ENCODE results near the gene AKIRIN1.
"Not testable (repeated sequence)": the region's sequence is repeated elsewhere in the genome, so short reads cannot be mapped to it uniquely, and the experiment has no call there.

Gene AKIRIN1, protein sequence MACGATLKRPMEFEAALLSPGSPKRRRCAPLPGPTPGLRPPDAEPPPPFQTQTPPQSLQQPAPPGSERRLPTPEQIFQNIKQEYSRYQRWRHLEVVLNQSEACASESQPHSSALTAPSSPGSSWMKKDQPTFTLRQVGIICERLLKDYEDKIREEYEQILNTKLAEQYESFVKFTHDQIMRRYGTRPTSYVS

DNA sequence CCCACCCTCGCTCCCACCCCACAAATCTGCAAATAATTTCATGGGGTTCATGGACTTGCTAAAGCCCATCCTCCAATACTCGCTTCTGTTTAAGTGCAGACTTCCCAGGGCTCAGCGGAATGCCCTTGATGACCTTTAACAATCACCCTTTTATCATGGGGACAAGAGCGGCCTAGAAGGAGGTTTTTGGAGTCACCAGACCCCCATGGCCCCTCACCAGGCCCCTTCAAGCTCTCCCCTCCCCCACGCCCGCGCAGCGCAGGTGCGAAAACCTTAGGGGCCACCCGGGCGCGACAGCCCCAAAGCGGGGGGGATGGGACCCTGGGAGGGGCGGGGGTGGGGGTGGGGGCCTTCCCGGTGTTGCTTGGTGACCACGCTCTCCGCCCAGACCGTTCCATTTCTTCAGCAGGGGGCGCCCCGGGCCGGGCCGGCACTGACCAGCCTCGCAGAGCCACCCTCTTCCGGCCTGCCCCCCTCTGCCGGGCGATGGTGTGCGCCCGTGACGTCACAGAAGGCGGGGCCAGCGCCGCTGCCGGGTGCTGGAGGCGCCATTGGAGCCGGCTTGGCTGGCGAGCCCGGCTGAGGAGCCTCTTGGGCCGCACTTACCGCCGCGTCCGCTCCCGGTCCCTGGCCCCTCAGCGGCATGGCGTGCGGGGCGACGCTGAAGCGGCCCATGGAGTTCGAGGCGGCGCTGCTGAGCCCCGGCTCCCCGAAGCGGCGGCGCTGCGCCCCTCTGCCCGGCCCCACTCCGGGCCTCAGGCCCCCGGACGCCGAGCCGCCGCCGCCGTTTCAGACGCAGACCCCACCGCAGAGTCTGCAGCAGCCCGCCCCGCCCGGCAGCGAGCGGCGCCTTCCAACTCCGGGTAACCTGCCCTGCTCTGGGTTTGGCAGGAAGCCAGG is at the start of gene AKIRIN1:
Gene AKIRIN1 (plus strand): TSS at position 539 of the 900 bp plus-strand sequence. CDS start 105 bp downstream, at position 644.
- peak; percentile 95 to 99 for DNase-seq (ENCODE audit: extremely low read depth in 1 of 2, low read depth in 1 of 2)

DNA sequence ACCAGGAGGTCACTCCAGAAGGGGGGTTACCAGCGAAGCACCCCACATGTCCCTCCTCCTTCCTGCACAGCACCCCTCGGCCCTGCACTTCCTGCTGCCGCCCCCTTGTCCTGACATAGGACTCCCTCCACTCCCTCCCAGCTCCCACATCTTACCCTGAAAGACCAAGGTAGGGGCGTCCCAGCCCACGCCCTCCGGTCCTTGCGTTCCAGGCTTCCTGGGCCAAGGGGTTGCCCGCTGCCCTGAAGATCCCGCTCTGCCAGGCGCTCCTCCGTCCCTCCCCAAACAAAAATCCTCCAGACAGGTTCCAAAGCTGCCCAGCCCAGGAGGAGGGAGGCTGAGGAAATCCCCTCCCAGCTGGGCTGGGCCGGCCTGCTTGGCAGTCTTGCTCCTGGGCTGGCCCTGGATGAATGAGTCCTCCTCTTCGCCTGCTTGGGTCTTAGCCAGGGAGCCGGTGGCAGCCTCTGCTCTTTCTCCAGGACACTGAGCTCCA is 49.5 kb upstream of the AKIRIN1 start, which contains the start of gene RHBDL2:
Gene RHBDL2 (minus strand): TSS at position 304 of the 493 bp plus-strand sequence. CDS start 22,618 bp downstream, outside the sequence.
- DNase-seq (ENCODE audit: extremely low read depth in 1 of 2, low read depth in 1 of 2) = no peak

DNA sequence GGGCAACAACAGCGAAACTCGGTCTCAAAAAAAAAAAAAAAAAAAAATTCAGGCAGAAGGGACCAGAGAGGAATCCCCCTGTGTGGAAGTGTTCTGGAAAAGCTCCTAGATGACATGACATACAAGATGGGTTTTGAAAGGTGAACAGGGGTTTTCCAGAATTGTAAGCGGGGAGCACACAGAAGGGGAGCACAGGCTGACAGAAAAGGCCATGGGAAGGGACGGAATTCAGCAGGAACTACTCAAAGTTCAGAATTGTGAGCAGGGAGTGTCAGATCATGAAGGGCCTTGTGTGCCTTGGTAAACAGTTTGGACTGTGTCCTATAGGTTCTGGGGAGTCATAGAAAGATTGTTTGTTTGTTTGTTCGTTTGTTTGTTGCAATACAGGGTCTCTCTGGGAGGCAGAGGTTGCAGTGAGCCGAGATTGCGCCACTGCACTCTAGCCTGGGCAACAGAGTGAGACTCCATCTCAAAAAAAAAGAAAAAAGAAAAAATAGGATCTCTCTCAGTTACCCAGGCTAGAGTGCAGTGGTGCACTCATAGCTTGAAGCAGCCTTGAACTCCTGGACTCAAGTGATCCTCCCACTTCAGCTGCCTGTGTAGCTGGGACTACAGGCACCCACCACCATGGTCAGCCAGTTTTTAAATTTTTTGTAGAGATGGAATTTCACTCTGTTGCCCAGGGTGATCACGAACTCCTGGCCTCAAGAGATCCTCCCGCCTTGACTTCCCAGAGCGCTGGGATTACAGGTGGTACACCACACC is 48.2 kb upstream of the AKIRIN1 start:
- DNase-seq (ENCODE audit: extremely low read depth in 1 of 2, low read depth in 1 of 2) = no peak

DNA sequence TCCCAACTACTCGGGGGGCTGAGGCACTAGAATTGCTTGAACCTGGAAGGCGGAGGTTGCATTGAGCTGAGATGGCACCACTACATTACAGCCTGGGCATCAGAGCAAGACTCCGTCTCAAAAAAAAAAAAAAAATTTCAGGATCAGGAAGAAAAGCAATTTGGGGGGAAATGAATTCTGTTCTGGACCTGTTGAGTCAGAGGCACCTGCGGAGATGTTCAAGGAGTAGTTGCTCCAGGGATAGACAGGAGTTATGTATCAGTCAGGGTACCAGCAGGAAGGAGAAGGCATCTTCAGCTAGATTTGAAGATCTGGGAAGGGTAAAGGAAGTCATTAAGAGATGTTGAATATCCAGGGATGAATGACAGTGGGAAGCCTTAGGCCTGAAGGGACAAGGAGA is 46.5 kb upstream of the AKIRIN1 start:
- DNase-seq (ENCODE audit: extremely low read depth in 1 of 2, low read depth in 1 of 2) = no peak

DNA sequence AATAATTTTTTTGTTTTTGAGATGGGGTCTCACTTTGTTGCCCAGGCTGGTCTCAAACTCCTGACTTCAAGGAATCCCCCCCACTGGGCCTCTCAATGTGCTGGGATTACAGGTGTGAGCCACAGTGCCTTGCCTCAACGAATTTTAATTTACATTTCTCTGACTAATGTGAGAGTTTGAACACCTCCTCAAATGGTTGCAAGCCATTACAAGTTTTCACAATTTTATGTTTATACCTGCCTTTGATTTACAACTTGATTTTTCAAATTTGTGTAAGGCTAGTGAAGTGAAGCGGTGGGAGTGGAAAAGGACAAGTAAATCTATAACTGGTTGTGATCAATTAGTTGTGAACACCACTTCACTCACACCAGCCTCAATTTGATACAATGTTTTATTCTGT is 40.5 kb upstream of the AKIRIN1 start:
- no peak for DNase-seq (ENCODE audit: extremely low read depth in 1 of 2, low read depth in 1 of 2)

DNA sequence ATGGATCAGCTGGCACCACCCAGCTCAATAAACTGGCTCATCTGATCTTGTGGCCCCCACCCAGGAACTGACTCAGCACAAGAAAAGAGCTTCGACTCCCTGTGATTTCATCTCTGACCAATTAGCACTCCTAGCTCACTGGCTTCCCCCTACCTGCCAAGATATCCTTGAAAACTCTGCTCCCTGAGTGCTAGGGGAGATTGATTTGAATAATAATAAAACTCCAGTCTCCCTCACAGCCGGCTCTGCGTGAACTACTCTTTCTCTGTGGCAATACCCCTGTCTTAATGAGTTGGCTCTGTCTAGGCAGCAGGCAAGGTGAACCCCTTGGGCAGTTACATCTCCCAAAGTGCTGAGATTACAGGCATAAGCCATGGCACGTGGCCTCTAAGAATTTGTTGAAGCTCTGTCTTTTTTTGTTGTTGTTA is 37.6 kb upstream of the AKIRIN1 start:
- no peak for DNase-seq (ENCODE audit: extremely low read depth in 1 of 2, low read depth in 1 of 2)

DNA sequence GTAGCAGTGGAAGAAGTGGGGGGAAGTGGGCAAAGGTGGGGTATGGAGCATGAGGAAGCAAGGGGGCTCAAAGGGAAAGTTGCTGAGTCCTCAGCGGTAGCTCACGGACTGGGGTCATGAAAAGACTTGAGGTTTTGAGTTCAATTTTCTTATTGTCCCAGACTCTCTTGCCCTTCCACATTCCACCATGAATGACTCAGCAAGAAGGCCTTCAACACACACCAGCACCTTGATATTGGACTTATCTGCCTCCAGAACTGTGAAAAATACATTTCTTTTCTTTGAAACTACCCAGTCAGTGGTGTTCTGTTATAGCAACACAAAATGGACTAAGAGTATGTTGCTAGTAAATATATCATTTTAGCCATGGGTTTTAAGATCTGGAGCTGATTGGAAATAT is 32.1 kb upstream of the AKIRIN1 start:
- no peak for DNase-seq (ENCODE audit: extremely low read depth in 1 of 2, low read depth in 1 of 2)

DNA sequence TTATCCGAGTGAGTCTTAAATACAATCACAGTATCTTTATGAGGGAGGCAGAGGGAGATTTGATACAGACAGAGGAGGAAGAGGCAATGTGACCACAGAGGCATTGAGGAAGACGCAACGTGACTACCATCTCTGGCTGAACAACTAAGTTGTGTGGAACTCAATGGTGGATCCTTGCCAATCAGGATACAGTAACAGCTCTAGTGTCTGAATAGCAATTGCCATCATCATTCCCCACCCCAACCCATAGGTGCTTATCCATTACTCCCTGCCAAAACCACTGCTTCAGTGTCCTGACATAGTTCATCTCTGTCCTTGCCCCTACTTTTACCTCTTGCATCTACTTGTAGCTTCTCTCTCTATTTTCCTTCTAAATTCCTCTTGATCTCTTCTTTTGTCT is 29.0 kb upstream of the AKIRIN1 start:
- DNase-seq (ENCODE audit: extremely low read depth in 1 of 2, low read depth in 1 of 2) = no peak

DNA sequence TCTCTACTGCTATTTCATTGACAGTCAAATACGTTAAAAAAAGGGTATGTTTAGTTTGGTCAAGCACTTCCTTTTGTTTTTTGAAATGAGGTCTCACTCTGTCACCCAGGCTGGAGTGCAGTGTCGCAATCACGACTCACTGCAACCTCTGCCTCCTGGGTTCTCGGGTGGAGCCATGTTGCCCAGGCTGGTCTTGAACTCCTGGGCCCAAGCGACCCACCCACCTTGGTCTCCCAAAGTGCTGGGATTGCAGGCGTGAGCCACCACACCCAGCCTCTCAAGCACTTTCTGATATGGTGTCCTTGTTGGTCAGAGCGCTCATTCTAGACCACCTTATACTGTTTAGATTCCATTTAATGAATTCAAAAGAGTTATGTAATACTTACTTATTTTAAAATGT is 28.5 kb upstream of the AKIRIN1 start:
- no peak for DNase-seq (ENCODE audit: extremely low read depth in 1 of 2, low read depth in 1 of 2)

DNA sequence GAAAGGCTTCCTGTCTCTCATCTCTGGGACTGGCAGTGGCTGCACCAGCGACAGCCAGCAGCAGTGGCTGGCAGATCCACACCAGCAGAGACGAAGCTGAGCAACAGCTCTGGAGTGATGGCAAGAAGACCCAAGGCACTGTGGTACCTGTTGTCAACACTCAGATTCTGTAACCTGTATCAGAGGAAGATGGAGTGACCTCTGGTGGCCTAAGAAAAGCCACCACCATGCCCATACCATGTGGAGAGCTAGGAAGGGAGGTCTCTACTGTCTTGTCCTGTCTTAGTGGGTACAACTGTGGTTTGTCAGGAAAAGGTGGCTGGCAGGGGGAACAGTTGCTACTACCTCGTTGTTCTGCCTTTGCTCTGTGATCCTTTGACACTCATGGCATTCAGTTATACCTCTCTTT is 26.9 kb upstream of the AKIRIN1 start:
- no peak for DNase-seq (ENCODE audit: extremely low read depth in 1 of 2, low read depth in 1 of 2)

DNA sequence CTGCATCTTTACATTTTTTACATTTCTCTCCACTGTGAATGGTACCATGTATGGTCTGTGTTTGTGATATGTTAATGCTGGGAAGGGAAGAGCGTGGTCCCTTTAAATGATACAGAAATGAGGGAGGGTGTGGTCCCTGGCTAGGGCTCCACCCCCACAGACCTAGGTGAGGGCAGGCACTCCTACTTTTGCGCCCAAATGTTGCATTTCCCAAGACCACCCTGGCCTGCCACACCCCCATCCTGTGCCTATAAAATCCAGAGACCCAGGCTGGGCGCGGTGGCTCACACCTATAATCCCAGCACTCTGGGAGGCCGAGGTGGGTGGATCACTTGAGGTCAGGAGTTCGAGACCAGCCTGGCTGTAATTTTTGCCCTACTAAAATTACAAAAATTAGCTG is 17.9 kb upstream of the AKIRIN1 start:
- not testable (repeated sequence) for DNase-seq (ENCODE audit: extremely low read depth in 1 of 2, low read depth in 1 of 2)

DNA sequence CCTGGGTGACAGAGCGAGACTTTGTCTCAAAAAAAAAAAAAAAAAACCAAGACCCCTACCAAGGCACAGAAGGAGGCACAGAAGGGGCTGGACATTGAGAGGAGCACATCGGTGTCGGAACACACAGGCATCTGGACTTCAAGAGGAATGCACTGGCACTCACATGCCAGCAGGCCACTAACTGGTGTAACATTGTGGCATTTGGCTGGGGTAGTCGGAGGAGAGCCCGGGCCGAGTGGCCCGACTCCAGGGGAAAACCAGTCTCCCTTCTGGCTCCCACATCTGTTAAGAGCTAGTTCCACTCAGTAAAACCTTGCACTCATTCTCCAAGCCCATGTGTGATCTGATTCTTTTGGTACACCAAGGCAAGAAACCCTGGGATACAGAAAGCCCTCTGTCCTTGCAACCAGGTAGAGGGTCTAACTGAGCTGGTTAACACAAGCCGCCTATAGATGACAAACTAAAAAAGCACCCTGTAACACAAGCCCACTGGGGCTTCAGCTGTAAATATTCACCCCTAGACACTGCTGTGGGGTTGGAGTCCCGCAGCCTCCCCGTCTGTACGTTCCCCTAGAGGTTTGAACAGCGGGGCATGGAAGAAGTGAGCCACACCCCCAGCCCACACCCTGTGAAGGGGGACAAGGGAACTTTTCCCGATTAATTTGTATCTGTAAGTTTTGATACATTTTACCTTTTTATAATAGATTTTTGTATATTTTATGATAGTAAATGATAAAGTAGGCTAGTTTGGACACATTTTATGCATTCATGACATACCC is 17.2 kb upstream of the AKIRIN1 start:
- no peak for DNase-seq (ENCODE audit: extremely low read depth in 1 of 2, low read depth in 1 of 2)

DNA sequence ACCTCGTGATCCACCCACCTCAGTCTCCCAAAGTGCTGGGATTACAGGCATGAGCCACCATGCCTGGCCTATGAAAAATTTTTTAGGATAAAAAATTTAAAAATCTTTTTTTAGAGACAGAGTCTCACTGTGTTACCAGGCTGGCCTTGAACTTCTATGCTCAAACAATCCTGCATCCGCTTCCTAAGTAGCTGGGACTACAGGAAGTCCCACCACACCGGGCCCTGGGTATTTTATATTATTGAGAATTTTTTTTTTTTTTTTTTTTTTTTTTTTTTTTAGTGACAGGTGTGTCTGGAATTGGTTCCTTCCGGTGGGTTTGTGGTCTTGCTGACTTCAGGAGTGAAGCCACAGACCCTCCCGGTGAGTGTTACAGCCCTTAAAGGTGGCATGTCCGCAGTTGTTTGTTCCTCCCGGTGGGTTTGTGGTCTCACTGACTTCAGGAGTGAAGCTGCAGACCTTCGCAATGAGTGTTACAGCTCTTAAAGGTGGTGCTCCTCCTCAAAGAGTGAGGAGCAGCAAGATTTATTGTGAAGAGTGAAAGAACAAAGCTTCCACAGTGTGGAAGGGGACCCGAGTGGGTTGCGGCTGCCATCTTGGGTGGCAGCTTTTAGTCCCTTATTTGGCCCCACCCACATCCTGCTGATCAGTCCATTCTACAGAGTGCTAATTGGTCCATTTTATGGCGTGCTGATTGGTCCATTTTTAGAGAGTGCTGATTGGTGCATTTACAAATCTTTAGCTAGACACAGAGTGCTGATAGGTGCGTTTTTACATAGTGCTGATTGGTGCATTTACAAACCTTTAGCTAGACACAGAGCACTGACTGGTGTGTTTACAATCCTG is 13.5 kb upstream of the AKIRIN1 start:
- DNase-seq (ENCODE audit: extremely low read depth in 1 of 2, low read depth in 1 of 2) = peak; percentile 10 to 47

DNA sequence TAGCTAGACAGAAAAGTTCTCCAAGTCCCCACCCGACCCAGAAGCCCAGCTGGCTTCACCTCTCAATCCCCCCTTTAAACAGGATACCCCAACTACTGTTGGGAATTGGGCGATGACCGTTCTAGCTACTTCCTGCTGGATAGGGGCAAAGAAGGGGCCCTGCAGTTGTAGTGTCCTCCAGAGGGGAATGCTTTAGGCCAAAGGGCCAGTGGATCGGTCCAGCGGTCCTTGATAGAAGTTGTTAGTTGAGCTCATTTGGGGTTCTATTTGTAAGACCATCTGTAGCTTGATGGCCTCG is 12.9 kb upstream of the AKIRIN1 start:
- DNase-seq (ENCODE audit: extremely low read depth in 1 of 2, low read depth in 1 of 2) = not testable (repeated sequence)

DNA sequence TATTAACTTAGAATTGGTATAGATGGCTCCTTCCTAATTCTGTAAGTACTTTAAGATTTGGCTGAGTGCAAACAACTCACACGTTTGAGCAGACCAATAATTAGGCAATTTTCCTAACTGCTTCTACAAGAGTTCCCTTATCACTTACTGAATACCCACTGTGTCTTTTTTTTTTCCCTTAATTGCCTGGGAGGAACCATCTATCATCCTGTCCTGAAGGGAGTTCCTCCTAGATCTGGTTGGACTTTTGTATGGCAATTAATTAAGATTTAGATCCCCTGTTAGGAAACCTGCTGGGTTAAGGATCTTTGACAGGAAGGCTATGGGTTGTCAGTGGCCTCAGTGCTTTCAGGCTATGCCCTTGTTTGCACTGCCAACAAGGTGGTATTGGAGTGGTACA is 11.7 kb upstream of the AKIRIN1 start:
- DNase-seq (ENCODE audit: extremely low read depth in 1 of 2, low read depth in 1 of 2) = not testable (repeated sequence)

DNA sequence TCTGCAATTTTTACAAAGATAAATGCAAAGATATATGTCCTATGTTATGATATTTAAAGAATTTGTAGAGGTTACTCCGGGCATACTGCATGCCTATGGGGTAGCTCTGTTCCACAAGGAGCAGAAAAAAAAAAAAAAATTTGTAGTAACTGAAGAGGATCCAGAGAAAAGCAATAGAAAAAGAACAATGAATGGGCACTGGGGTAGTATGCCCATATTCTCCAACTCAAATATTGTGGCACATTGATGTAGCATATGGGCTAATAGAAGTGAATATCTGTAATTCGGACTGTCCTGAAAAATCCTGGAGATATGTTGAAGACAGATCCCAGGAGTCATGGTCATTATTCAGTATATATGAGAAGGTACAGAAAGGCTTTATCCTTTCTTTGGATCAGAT is 1.1 kb upstream of the AKIRIN1 start:
- no peak for DNase-seq (ENCODE audit: extremely low read depth in 1 of 2, low read depth in 1 of 2)

DNA sequence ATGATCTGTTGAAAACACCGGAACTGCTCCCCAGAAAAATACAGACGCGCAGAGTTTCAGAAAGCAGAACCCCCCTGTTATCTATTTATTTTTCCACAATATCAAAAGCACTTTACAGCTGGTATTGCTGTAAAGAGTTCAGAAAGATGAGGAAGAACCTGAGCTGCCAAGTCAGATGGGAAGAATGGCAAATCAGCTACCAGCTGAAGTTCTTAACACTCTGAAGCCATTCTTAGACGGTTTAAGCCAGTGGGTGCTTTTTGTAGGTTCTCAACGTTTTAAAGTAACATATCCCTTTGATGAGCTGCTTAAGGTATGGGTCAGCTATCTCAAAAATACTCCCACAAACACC is 714 bp upstream of the AKIRIN1 start:
- no peak for DNase-seq (ENCODE audit: extremely low read depth in 1 of 2, low read depth in 1 of 2)

DNA sequence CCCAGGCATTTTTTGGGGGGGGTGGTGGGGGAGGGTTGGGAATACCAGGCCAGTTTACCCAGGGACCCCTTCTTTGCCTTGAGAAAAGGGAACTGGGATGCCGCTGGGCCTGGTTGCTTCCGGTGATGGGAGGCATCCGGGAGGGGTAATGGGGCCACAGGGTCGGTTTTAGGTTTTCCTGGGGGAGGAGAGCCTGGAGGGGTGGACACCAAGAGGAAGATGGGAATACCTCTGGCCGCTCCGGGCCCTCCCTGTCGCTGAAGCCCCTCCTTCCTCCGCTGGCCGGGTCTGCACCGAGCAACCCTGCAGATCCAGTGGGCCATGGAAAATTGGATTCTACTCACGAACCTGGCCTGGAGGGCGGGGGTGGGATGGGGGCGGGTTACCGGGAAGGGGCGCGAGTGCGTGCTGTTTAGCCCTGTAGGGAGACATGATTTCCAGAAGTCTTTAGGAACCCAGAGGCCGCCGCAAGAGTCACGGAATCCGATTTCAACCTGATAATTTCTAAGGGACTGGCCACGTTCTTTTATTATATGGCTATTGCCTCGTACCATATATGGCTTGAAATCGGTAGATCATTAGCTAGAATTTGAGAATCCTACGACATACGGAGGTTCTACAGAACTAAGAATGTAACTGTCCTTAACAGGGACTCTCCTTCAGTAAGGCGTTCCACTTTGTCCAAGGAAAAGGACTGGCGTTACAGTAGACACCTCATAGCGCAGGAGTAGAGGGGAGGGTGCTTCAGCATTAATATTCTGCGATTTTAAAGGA is 749 bp downstream of the AKIRIN1 start:
- no peak for DNase-seq (ENCODE audit: extremely low read depth in 1 of 2, low read depth in 1 of 2)
